Measurements from ENCODE around the gene PEAK3.

DNA sequence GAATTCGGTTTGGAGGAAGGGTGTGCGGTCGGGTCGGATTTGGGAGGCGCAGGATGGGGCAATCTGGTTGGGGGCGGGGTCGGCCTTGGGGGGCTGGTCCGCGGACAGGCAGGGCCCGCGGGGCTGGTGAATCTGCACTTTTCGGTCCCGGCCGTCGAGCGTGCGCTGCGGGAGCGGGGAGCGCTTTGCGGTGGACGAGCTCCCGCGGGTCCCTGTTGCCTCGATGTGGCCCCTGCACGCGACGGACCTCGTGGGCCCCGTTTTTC lies 11.9 kb downstream of the PEAK3 start:
- TF ChIP-seq CTCF (conservative IDR thresholded peaks at IDR 0.05 in 1 of 2, IDR thresholded peaks at IDR 0.05 in 1 of 2; ENCODE audit: extremely low read depth in 1 of 2, insufficient read depth in 1 of 2, low read depth in 1 of 2, low read length in 2 of 2) (no peak), EZH2 (IDR thresholded peaks at IDR 0.05; ENCODE audit: borderline replicate concordance, low read length) (no peak)

Measured in mammary epithelial cell (primary cell).